NCI-H2171 treated with DMSO at 0.1 percent for 48 hours (cell line): Measurements from ENCODE around the gene ZNF844.
"Not testable (repeated sequence)": the region's sequence is repeated elsewhere in the genome, so short reads cannot be mapped to it uniquely, and the experiment has no call there.

Experiments
- DNase-seq: peaks from one replicate; lab custom pipeline; 2025; lab: John Stamatoyannopoulos, UW

The ZNF844 gene

GRCh38 chr19:12092956-12093355, 28.4 kb downstream of the ZNF844 start:
- no peak for DNase-seq

- DNase-seq = no peak
These were observed 29.2 kb downstream of the ZNF844 start for GRCh38 chr19:12093777-12094176.

- DNase-seq = no peak
These were observed 30.7 kb downstream of the ZNF844 start for GRCh38 chr19:12095111-12095790.

GRCh38 chr19:12098040-12098439, 33.5 kb downstream of the ZNF844 start:
- no peak for DNase-seq

- DNase-seq = not testable (repeated sequence)
These were observed 39.4 kb downstream of the ZNF844 start for GRCh38 chr19:12103909-12104308.

GRCh38 chr19:12111176-12111575, 46.6 kb downstream of the ZNF844 start:
- DNase-seq = no peak

GRCh38 chr19:12111943-12112637, 47.6 kb downstream of the ZNF844 start:
- no peak for DNase-seq

- no peak for DNase-seq
These were observed 48.2 kb downstream of the ZNF844 start for GRCh38 chr19:12112701-12113100.

- no peak for DNase-seq
These were observed 48.6 kb downstream of the ZNF844 start for GRCh38 chr19:12113121-12113520.

GRCh38 chr19:12117201-12117970, 52.9 kb downstream of the ZNF844 start:
- no peak for DNase-seq

GRCh38 chr19:12126707-12127106, 62.2 kb downstream of the ZNF844 start:
- DNase-seq = no peak
